Testis (tissue), 2 donors: ENCODE data around the gene INAVA.

ENCODE experiments used
- CTCF ChIP-seq, 3 experiments: fragments of 450-650 bp in 2 of 3; fragments of 200-600 bp in 1 of 3; sonication (generic) in 1 of 3; IDR thresholded peaks; one replicate each; pipeline ENCODE4 v1.5.1; 2016 to 2019; ENCODE audit warnings: antibody characterized with exemption in 3 of 3, mild to moderate bottlenecking in 2 of 3, moderate library complexity in 1 of 3
- POLR2A ChIP-seq: fragments of 450-650 bp; IDR thresholded peaks from one replicate; pipeline ENCODE4 v1.6.1; 2017; ENCODE audit warnings: antibody characterized with exemption, mild to moderate bottlenecking, moderate library complexity

- no peak for TF ChIP-seq CTCF (IDR thresholded peaks at IDR 0.05)
- no peak for TF ChIP-seq POLR2A
These were observed 22.0 kb downstream of the INAVA start for GRCh38 chr1:200916681-200917080.
